Liver (tissue), 9 donors: ENCODE measurements around the gene HIVEP3. TPM values are rescaled to one million over a fixed set of nuclear protein-coding genes. Genes with fewer than 3 reads are reported as not detected.

Experiments used
- DNase-seq: peaks from one replicate; pipeline ENCODE4 v3.0.0-alpha.2; 2017; ENCODE audit warnings: low spot score
- H3K27ac ChIP-seq, 2 donors: one replicate each; pipeline ENCODE4 v1.7.0; 2013; ENCODE audit warnings: inconsistent platforms in 2 of 2, low read length in 2 of 2, control low read depth in 1 of 2, low read depth in 1 of 2, mild to moderate bottlenecking in 1 of 2
- H3K27me3 ChIP-seq, 4 donors: one replicate each; pipeline versions ENCODE4 v1.6.1 to v1.7.0; 2013; ENCODE audit warnings: low read length in 3 of 4, inconsistent platforms in 1 of 4, mild to moderate bottlenecking in 1 of 4, moderate library complexity in 1 of 4; ENCODE audit not compliant: control insufficient read depth in 4 of 4, insufficient read depth in 4 of 4
- H3K36me3 ChIP-seq, 4 donors: one replicate each; pipeline versions ENCODE4 v1.6.1 to v1.7.0; 2013; ENCODE audit warnings: low read length in 3 of 4, mild to moderate bottlenecking in 3 of 4, low read depth in 1 of 4, moderate library complexity in 1 of 4; ENCODE audit not compliant: control insufficient read depth in 4 of 4, insufficient read depth in 3 of 4
- H3K4me1 ChIP-seq, 4 donors: one replicate each; pipeline versions ENCODE4 v1.6.1 to v1.7.0; 2013; ENCODE audit warnings: low read length in 3 of 4, mild to moderate bottlenecking in 3 of 4, moderate library complexity in 1 of 4; ENCODE audit not compliant: control insufficient read depth in 4 of 4, insufficient read depth in 4 of 4
- H3K4me3 ChIP-seq, 3 donors: one replicate each; pipeline versions ENCODE4 v1.6.1 to v1.7.0; 2013; ENCODE audit warnings: low read length in 3 of 3, control low read depth in 1 of 3, low read depth in 1 of 3, mild to moderate bottlenecking in 1 of 3
- H3K9ac ChIP-seq, 2 donors: one replicate each; pipeline ENCODE4 v1.7.0; 2013; ENCODE audit warnings: low read length in 2 of 2, mild to moderate bottlenecking in 2 of 2, moderate library complexity in 2 of 2, control low read depth in 1 of 2, low read depth in 1 of 2
- H3K9me3 ChIP-seq, 4 donors: one replicate each; pipeline versions ENCODE4 v1.6.1 to v1.7.0; 2013; ENCODE audit warnings: low read length in 3 of 4; ENCODE audit not compliant: control insufficient read depth in 4 of 4
- CTCF ChIP-seq: fragments of 150-350 bp; IDR thresholded peaks from 2 replicates; pipeline ENCODE4 v1.5.1; 2017; ENCODE audit warnings: improper control_type of control experiment, low read depth, low read length; ENCODE audit not compliant: missing input control
- EGR1 ChIP-seq, 2 donors: IDR thresholded peaks; 2 replicates each; pipeline ENCODE4 v1.6.1; 2016 to 2018; ENCODE audit warnings: antibody characterized with exemption in 2 of 2, low read depth in 2 of 2
- FOXA1 ChIP-seq: IDR thresholded peaks from 2 replicates; pipeline ENCODE4 v1.6.1; 2016; ENCODE audit warnings: antibody characterized with exemption
- FOXA2 ChIP-seq: IDR thresholded peaks from 2 replicates; pipeline ENCODE4 v1.6.1; 2016; ENCODE audit warnings: antibody characterized with exemption
- HNF4A ChIP-seq, 2 donors: conservative IDR thresholded peaks; 2 replicates each; pipeline ENCODE4 v1.6.1; 2016; ENCODE audit warnings: antibody characterized with exemption in 2 of 2, mild to moderate bottlenecking in 2 of 2
- JUND ChIP-seq, 2 donors: IDR thresholded peaks; 2 replicates each; pipeline ENCODE4 v1.6.1; 2016; ENCODE audit warnings: antibody characterized with exemption in 2 of 2
- MAX ChIP-seq: IDR thresholded peaks from 2 replicates; pipeline ENCODE4 v1.6.1; 2016; ENCODE audit warnings: antibody characterized with exemption
- NR2F2 ChIP-seq: IDR thresholded peaks from 2 replicates; pipeline ENCODE4 v1.6.1; 2016; ENCODE audit warnings: antibody characterized with exemption
- RAD21 ChIP-seq, 2 donors: IDR thresholded peaks; 2 replicates each; pipeline ENCODE4 v1.6.1; 2016; ENCODE audit warnings: antibody characterized with exemption in 2 of 2, mild to moderate bottlenecking in 2 of 2
- RXRA ChIP-seq, 2 donors: IDR thresholded peaks; 2 replicates each; pipeline ENCODE4 v1.6.1; 2017 to 2018; ENCODE audit warnings: antibody characterized with exemption in 2 of 2, mild to moderate bottlenecking in 1 of 2
- SP1 ChIP-seq: IDR thresholded peaks from 2 replicates; pipeline ENCODE4 v1.6.1; 2018; ENCODE audit warnings: antibody characterized with exemption, mild to moderate bottlenecking
- TAF1 ChIP-seq: conservative IDR thresholded peaks from 2 replicates; pipeline ENCODE4 v1.6.1; 2016; ENCODE audit warnings: antibody characterized with exemption, mild to moderate bottlenecking
- YY1 ChIP-seq: IDR thresholded peaks from 2 replicates; pipeline ENCODE4 v1.6.1; 2016; ENCODE audit warnings: antibody characterized with exemption, mild to moderate bottlenecking
- ZBTB33 ChIP-seq: IDR thresholded peaks from 2 replicates; pipeline ENCODE4 v1.6.1; 2016; ENCODE audit warnings: antibody characterized with exemption
- WGBS: extraction: QIAGEN DNeasy Blood & Tissue Kit; methylation state at CpG from one replicate; pipeline ENCODE4 v1.1.7; 2013; 5-methylcytosine and 5-hydroxymethylcytosine counted together
- polyA plus RNA-seq, 2 donors: library from polyadenylated mRNA; stranded (reverse) in 1 of 2; unstranded in 1 of 2; fragments of 200-250 nt in 1 of 2; fragments of >200 nt in 1 of 2; fragmentation: Nextera tagmentation in 1 of 2; extraction: Ambion mirVana in 1 of 2; gene quantifications; one replicate each; pipeline versions ENCODE4 v1.2.1 to v1.2.3, GENCODE V29; 2013 to 2015
- total RNA-seq, 2 donors: library from RNA; depleted of rRNA; stranded (reverse); fragments of >200 nt; gene quantifications; one replicate each; pipeline ENCODE4 v1.2.3, GENCODE V29; 2014
- TF ChIP-seq, protein P1 (sequence below): IDR thresholded peaks from 2 replicates; pipeline ENCODE4 v1.6.1; 2016; ENCODE audit warnings: antibody characterized with exemption, mild to moderate bottlenecking
- donor health status: healthy.
- donor health status: healthy.
- donor health status: healthy.
- donor health status: healthy.
- donor health status: healthy.

Gene HIVEP3
- total and polyA plus RNA-seq, 4 donors: 0.93 to 1.6 (median 1.4) TPM

GRCh38 chr1:41884256-41885230 lies 34.2 kb downstream of the HIVEP3 start:
- TF ChIP-seq FOXA1: no peak
- TF ChIP-seq CTCF: no peak
- no peak for TF ChIP-seq NR2F2
- TF ChIP-seq YY1: no peak
- TF ChIP-seq, protein P1, sequence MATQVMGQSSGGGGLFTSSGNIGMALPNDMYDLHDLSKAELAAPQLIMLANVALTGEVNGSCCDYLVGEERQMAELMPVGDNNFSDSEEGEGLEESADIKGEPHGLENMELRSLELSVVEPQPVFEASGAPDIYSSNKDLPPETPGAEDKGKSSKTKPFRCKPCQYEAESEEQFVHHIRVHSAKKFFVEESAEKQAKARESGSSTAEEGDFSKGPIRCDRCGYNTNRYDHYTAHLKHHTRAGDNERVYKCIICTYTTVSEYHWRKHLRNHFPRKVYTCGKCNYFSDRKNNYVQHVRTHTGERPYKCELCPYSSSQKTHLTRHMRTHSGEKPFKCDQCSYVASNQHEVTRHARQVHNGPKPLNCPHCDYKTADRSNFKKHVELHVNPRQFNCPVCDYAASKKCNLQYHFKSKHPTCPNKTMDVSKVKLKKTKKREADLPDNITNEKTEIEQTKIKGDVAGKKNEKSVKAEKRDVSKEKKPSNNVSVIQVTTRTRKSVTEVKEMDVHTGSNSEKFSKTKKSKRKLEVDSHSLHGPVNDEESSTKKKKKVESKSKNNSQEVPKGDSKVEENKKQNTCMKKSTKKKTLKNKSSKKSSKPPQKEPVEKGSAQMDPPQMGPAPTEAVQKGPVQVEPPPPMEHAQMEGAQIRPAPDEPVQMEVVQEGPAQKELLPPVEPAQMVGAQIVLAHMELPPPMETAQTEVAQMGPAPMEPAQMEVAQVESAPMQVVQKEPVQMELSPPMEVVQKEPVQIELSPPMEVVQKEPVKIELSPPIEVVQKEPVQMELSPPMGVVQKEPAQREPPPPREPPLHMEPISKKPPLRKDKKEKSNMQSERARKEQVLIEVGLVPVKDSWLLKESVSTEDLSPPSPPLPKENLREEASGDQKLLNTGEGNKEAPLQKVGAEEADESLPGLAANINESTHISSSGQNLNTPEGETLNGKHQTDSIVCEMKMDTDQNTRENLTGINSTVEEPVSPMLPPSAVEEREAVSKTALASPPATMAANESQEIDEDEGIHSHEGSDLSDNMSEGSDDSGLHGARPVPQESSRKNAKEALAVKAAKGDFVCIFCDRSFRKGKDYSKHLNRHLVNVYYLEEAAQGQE: no peak
- TF ChIP-seq ZBTB33: no peak
- no peak for TF ChIP-seq HNF4A (conservative IDR thresholded peaks at IDR 0.05)
- no peak for TF ChIP-seq RXRA (IDR thresholded peaks at IDR 0.05)
- TF ChIP-seq JUND (IDR thresholded peaks at IDR 0.05): no peak
- no peak for TF ChIP-seq EGR1 (IDR thresholded peaks at IDR 0.05; ENCODE audit: low read depth in 2 of 2)
- TF ChIP-seq FOXA2: no peak
- TF ChIP-seq RAD21 (IDR thresholded peaks at IDR 0.05): no peak
- TF ChIP-seq MAX: no peak
- TF ChIP-seq SP1: no peak
- no peak for TF ChIP-seq TAF1
- H3K4me1 ChIP-seq: no peaks in the 10 kb centered on the region
- no peak for DNase-seq

More at GRCh38 chr1:41884256-41885230, 34.2 kb downstream of the HIVEP3 start:
- H3K9me3 ChIP-seq: no peaks in the 10 kb centered on the region
- 78% methylated on average over 9 of the region's 9 CpGs for WGBS
- no peak overlapping the region for H3K9ac ChIP-seq
- H3K36me3 ChIP-seq: no peaks in the 10 kb centered on the region
- no peak overlapping the region for H3K27ac ChIP-seq
- no peaks in the 10 kb centered on the region for H3K27me3 ChIP-seq
- H3K4me3 ChIP-seq: no peak overlapping the region
